Ovary (tissue), 9 donors: ENCODE data around the gene NFIA. TPM values are rescaled to one million over a fixed set of nuclear protein-coding genes. Genes with fewer than 3 reads are reported as not detected.

ENCODE experiments used
- DNase-seq, 5 donors: peaks; one replicate each; pipeline ENCODE4 v3.0.0-alpha.2; 2019 to 2020
- H3K27ac ChIP-seq, 2 donors: fragments of 200-600 bp; one replicate each; pipeline versions ENCODE4 v1.5.1 to v1.8.0; 2019 to 2022
- H3K27me3 ChIP-seq: fragments of 200-600 bp; one replicate; pipeline ENCODE4 v1.8.0; 2022
- H3K36me3 ChIP-seq: fragments of 200-600 bp; sonication (generic); one replicate; pipeline ENCODE4 v1.5.1; 2019
- H3K4me1 ChIP-seq: one replicate; pipeline ENCODE4 v1.8.1; 2013; ENCODE audit warnings: mild to moderate bottlenecking, moderate library complexity; ENCODE audit not compliant: insufficient read depth
- H3K4me3 ChIP-seq: fragments of 200-600 bp; sonication (generic); one replicate; pipeline ENCODE4 v1.5.1; 2017
- H3K9me3 ChIP-seq, 2 donors: fragments of 200-600 bp in 1 of 2; sonication (generic) in 1 of 2; one replicate each; pipeline versions ENCODE4 v1.5.1 to v1.8.1; 2013 to 2019; ENCODE audit warnings: mild to moderate bottlenecking in 1 of 2, moderate library complexity in 1 of 2
- CTCF ChIP-seq, 3 donors: fragments of 450-650 bp in 2 of 3; fragments of 200-600 bp in 1 of 3; IDR thresholded peaks; one replicate each; pipeline versions ENCODE4 v1.5.1 to v1.8.0; 2016 to 2022; ENCODE audit warnings: antibody characterized with exemption in 3 of 3, mild to moderate bottlenecking in 1 of 3
- EP300 ChIP-seq: sonication (generic); formaldehyde crosslinking; IDR thresholded peaks from one replicate; pipeline ENCODE4 v1.6.1; 2017; ENCODE audit warnings: antibody characterized with exemption
- POLR2A ChIP-seq: fragments of 450-650 bp; IDR thresholded peaks from one replicate; pipeline ENCODE4 v1.6.1; 2017; ENCODE audit warnings: antibody characterized with exemption, mild to moderate bottlenecking, moderate library complexity
- WGBS, 3 donors: extraction: QIAGEN DNeasy Blood & Tissue Kit in 1 of 3; methylation state at CpG; one replicate each; pipeline versions ENCODE4 v1.1.5 to v1.1.7; 2013 to 2017; 5-methylcytosine and 5-hydroxymethylcytosine counted together
- intact Hi-C, 4 donors: fragments of 100-400 bp; cut with DNase I; formaldehyde crosslinking; loops; one replicate each; pipeline versions ENCODE4 v1.11.0 to v1.15.1; 2022 to 2023
- polyA plus RNA-seq, 2 donors: library from polyadenylated mRNA; stranded (reverse); fragments of 200-250 nt in 1 of 2; fragments of 350-450 nt in 1 of 2; fragmentation: Illumina TruSeq in 1 of 2; extraction: RNeasy Lipid Tissue Mini Kit (QIAGEN cat#74804) in 1 of 2; gene quantifications; one replicate each; pipeline ENCODE4 v1.2.3, GENCODE V29; 2013 to 2014
- total RNA-seq, 7 donors: library from RNA; depleted of rRNA in 2 of 7; stranded (reverse); fragments of >200 nt in 2 of 7; fragmentation: NEBNext Ultra II Directional in 3 of 7; extraction: Animal tissue kit (Norgen Biotek cat#: 25700) in 3 of 7; gene quantifications; one replicate each; pipeline versions ENCODE4 v1.1.0 to v1.2.4, GENCODE V29; 2016 to 2023
- donor health status: DM: no; HTN: no; CAD: no; lungs with moderate emphysema.
- donor health status: DM: no; HTN: no; CAD: no.
- donor health status: Bipolar disorder and iron deficiency.
- donor health status: DM: yes; HTN: yes; CAD: no.
- donor health status: DM: no; HTN: no; CAD: no.
- donor health status: DM: yes; HTN: yes; CAD: no.

The NFIA gene
- total and polyA plus RNA-seq, 9 donors: 11.8 to 115 (median 80.9) TPM

- intact Hi-C loops: loop anchor here in 2 of 4 donors (5.0 to 10.0 kb wide), 2 partner anchors 103 to 470 kb away; no protein-coding TSS in a partner anchor
- H3K4me3 ChIP-seq: no peak overlapping the region
- no peak for DNase-seq
- no peaks in the 10 kb centered on the region for H3K27me3 ChIP-seq
- H3K36me3 ChIP-seq: no peaks in the 10 kb centered on the region
- no peak for TF ChIP-seq CTCF (IDR thresholded peaks at IDR 0.05)
- no peak for TF ChIP-seq POLR2A
- TF ChIP-seq EP300: no peak
- H3K9me3 ChIP-seq: no peaks in the 10 kb centered on the region
- H3K27ac ChIP-seq: no peak overlapping the region
- 89 to 94% (median 92%) methylated on average over 19 of the region's 19 CpGs for WGBS, 3 donors
- H3K4me1 ChIP-seq: peaks cover 13% of the 10 kb centered on the region
Observed at GRCh38 chr1:61447106-61447967, 365.0 kb downstream of the NFIA start.

- no peak for DNase-seq
- H3K27me3 ChIP-seq: no peaks in the 10 kb centered on the region
- H3K4me3 ChIP-seq: no peak overlapping the region
- H3K27ac ChIP-seq: no peak overlapping the region
- intact Hi-C loops: loop anchor here in 3 of 4 donors (2.0 to 10.0 kb wide), 3 partner anchors 103 to 471 kb away; no protein-coding TSS in a partner anchor
- H3K9me3 ChIP-seq: no peaks in the 10 kb centered on the region
- 83 to 92% (median 86%) methylated on average over 7 of the region's 7 CpGs for WGBS, 3 donors
- TF ChIP-seq CTCF (IDR thresholded peaks at IDR 0.05) (no peak), EP300 (no peak), POLR2A (no peak)
- no peaks in the 10 kb centered on the region for H3K36me3 ChIP-seq
- peaks cover 15% of the 10 kb centered on the region for H3K4me1 ChIP-seq
Observed at GRCh38 chr1:61447968-61448430, 365.6 kb downstream of the NFIA start.

GRCh38 chr1:61448914-61449313 lies 366.6 kb downstream of the NFIA start:
- peaks cover 16% of the 10 kb centered on the region for H3K4me1 ChIP-seq
- no peaks in the 10 kb centered on the region for H3K36me3 ChIP-seq
- no peak overlapping the region for H3K4me3 ChIP-seq
- no peaks in the 10 kb centered on the region for H3K9me3 ChIP-seq
- 48 to 81% (median 64%) methylated on average over 9 of the region's 9 CpGs for WGBS, 3 donors
- TF ChIP-seq CTCF (IDR thresholded peaks at IDR 0.05) (no peak), EP300 (peak; percentile 76)
- intact Hi-C loops: loop anchor here in 3 of 4 donors (2.0 to 10.0 kb wide), 3 partner anchors 104 to 472 kb away; no protein-coding TSS in a partner anchor
- no peaks in the 10 kb centered on the region for H3K27me3 ChIP-seq
- H3K27ac ChIP-seq: peak overlapping the region in 1 of 2 donors; percentile 85
- peak in 4 of 5 donors; percentile 47 to 81 (median 62) for DNase-seq

GRCh38 chr1:61449410-61449809 lies 367.0 kb downstream of the NFIA start:
- WGBS, 3 donors: 88 to 91% (median 89%) methylated on average over 5 of the region's 5 CpGs
- H3K9me3 ChIP-seq: no peaks in the 10 kb centered on the region
- no peak overlapping the region for H3K4me3 ChIP-seq
- DNase-seq: no peak
- TF ChIP-seq EP300: no peak
- TF ChIP-seq POLR2A: no peak
- TF ChIP-seq CTCF (IDR thresholded peaks at IDR 0.05): no peak
- H3K27me3 ChIP-seq: no peaks in the 10 kb centered on the region
- peak overlapping the region in 1 of 2 donors; percentile 85 for H3K27ac ChIP-seq
- intact Hi-C loops: loop anchor here in 3 of 4 donors (2.0 to 10.0 kb wide), 3 partner anchors 105 to 472 kb away; no protein-coding TSS in a partner anchor
- H3K4me1 ChIP-seq: peaks cover 17% of the 10 kb centered on the region
- no peaks in the 10 kb centered on the region for H3K36me3 ChIP-seq
